H9 (cell line): ENCODE results near the gene SLC16A1. TPM values are rescaled to one million over a fixed set of nuclear protein-coding genes. Genes with fewer than 3 reads are reported as not detected.

Source experiments
- DNase-seq: peaks from one replicate; pipeline ENCODE4 v3.0.0-alpha.2; 2017
- H2AFZ ChIP-seq: one replicate; pipeline ENCODE4 v1.6.1; 2013; ENCODE audit warnings: mild to moderate bottlenecking, low read length, control low read depth, moderate library complexity
- H2AK5ac ChIP-seq: 2 replicates; pipeline ENCODE4 v1.6.1; 2013; ENCODE audit warnings: low read length, control low read depth, mixed read lengths; ENCODE audit not compliant: insufficient read length
- H2BK120ac ChIP-seq: one replicate; pipeline ENCODE4 v1.6.1; 2013; ENCODE audit warnings: low read depth, mild to moderate bottlenecking, low read length, control low read depth, inconsistent platforms; ENCODE audit not compliant: poor library complexity, severe bottlenecking
- H2BK12ac ChIP-seq: 2 replicates; pipeline ENCODE4 v1.6.1; 2013; ENCODE audit warnings: low read length, control low read depth, mixed read lengths, low read depth; ENCODE audit not compliant: insufficient read length
- H2BK15ac ChIP-seq: 2 replicates; pipeline ENCODE4 v1.6.1; 2013; ENCODE audit warnings: low read depth, low read length, control low read depth
- H2BK20ac ChIP-seq: one replicate; pipeline ENCODE4 v1.6.1; 2013; ENCODE audit warnings: low read depth, mild to moderate bottlenecking, low read length, control low read depth, inconsistent platforms; ENCODE audit not compliant: poor library complexity, severe bottlenecking
- H2BK5ac ChIP-seq: 2 replicates; pipeline ENCODE4 v1.6.1; 2013; ENCODE audit warnings: low read length, control low read depth, mixed read lengths; ENCODE audit not compliant: insufficient read length
- H3K14ac ChIP-seq: 2 replicates; pipeline ENCODE4 v1.6.1; 2013; ENCODE audit warnings: low read length, control low read depth; ENCODE audit not compliant: insufficient read depth
- H3K18ac ChIP-seq: 2 replicates; pipeline ENCODE4 v1.6.1; 2013; ENCODE audit warnings: low read depth, mild to moderate bottlenecking, mixed read lengths, low read length, control low read depth; ENCODE audit not compliant: insufficient read length
- H3K23ac ChIP-seq: 2 replicates; pipeline ENCODE4 v1.6.1; 2013; ENCODE audit warnings: low read length, control low read depth, mixed read lengths, low read depth; ENCODE audit not compliant: insufficient read length
- H3K23me2 ChIP-seq: 2 replicates; pipeline ENCODE4 v1.6.1; 2013; ENCODE audit warnings: low read depth, mild to moderate bottlenecking, mixed read lengths, low read length, control low read depth; ENCODE audit not compliant: insufficient read length, poor library complexity, severe bottlenecking
- H3K27ac ChIP-seq: 2 replicates; pipeline ENCODE4 v1.5.1; 2013; ENCODE audit warnings: low read length, control low read depth, mixed read lengths, low read depth; ENCODE audit not compliant: insufficient read length
- H3K27me3 ChIP-seq: 2 replicates; pipeline ENCODE4 v1.6.1; 2013; ENCODE audit warnings: low read length, control low read depth, inconsistent platforms; ENCODE audit not compliant: insufficient read depth
- H3K4ac ChIP-seq: 2 replicates; pipeline ENCODE4 v1.6.1; 2013; ENCODE audit warnings: low read depth, mild to moderate bottlenecking, control low read depth, inconsistent platforms, low read length, moderate library complexity
- H3K4me1 ChIP-seq: 2 replicates; pipeline ENCODE4 v1.6.1; 2013; ENCODE audit warnings: low read length, control low read depth, inconsistent platforms; ENCODE audit not compliant: insufficient read depth
- H3K4me2 ChIP-seq: 2 replicates; pipeline ENCODE4 v1.6.1; 2013; ENCODE audit warnings: low read length, control low read depth, mixed read lengths; ENCODE audit not compliant: insufficient read length, insufficient read depth
- H3K56ac ChIP-seq: 2 replicates; pipeline ENCODE4 v1.6.1; 2013; ENCODE audit warnings: low read depth, mild to moderate bottlenecking, mixed read lengths, low read length, control low read depth; ENCODE audit not compliant: insufficient read length
- H3K79me1 ChIP-seq: 2 replicates; pipeline ENCODE4 v1.6.1; 2013; ENCODE audit warnings: low read depth, mild to moderate bottlenecking, moderate library complexity, low read length, control low read depth, inconsistent platforms; ENCODE audit not compliant: insufficient read depth, poor library complexity, severe bottlenecking
- H3K79me2 ChIP-seq: 2 replicates; pipeline ENCODE4 v1.6.1; 2013; ENCODE audit warnings: low read length, control low read depth, inconsistent platforms; ENCODE audit not compliant: insufficient read depth
- H3K9ac ChIP-seq: 2 replicates; pipeline ENCODE4 v1.6.1; 2013; ENCODE audit warnings: low read length, control low read depth, mixed read lengths; ENCODE audit not compliant: insufficient read length; ENCODE audit errors: extremely low read depth
- H3K9me3 ChIP-seq: one replicate; pipeline ENCODE4 v1.6.1; 2013; ENCODE audit warnings: low read depth, low read length, inconsistent platforms; ENCODE audit not compliant: control insufficient read depth
- H3T11ph ChIP-seq: one replicate; pipeline ENCODE4 v1.6.1; 2013; ENCODE audit warnings: mild to moderate bottlenecking, low read length, control low read depth, inconsistent platforms
- H4K20me1 ChIP-seq: one replicate; pipeline ENCODE4 v1.6.1; 2013; ENCODE audit not compliant: control insufficient read depth, insufficient read length, insufficient read depth
- H4K5ac ChIP-seq: 2 replicates; pipeline ENCODE4 v1.6.1; 2013; ENCODE audit warnings: low read depth, mild to moderate bottlenecking, mixed read lengths, low read length, control low read depth; ENCODE audit not compliant: insufficient read length
- H4K8ac ChIP-seq: replicated peaks from 2 replicates; pipeline ENCODE4 v1.6.1; 2013; ENCODE audit warnings: low read length, control low read depth, mixed read lengths, low read depth; ENCODE audit not compliant: insufficient read length
- H4K91ac ChIP-seq: 2 replicates; pipeline ENCODE4 v1.6.1; 2013; ENCODE audit warnings: low read depth, mild to moderate bottlenecking, moderate library complexity, mixed read lengths, low read length, control low read depth; ENCODE audit not compliant: insufficient read length
- H3K27ac Mint-ChIP-seq, 3 experiments: 2 replicates in 2 of 3; 3 replicates in 1 of 3; pipeline ENCODE4 v1.8.0; 2020 to 2021; ENCODE audit warnings: mixed read lengths in 3 of 3, mild to moderate bottlenecking in 1 of 3, moderate library complexity in 1 of 3
- H3K27me3 Mint-ChIP-seq: 2 replicates; pipeline ENCODE4 v1.8.0; 2021; ENCODE audit warnings: low read depth, mild to moderate bottlenecking, moderate library complexity, mixed read lengths
- H3K36me3 Mint-ChIP-seq, 3 experiments: 2 replicates in 2 of 3; 3 replicates in 1 of 3; pipeline ENCODE4 v1.8.0; 2020 to 2021; ENCODE audit warnings: low read depth in 3 of 3, mixed read lengths in 3 of 3; ENCODE audit not compliant: insufficient read depth in 1 of 3
- H3K4me1 Mint-ChIP-seq, 2 experiments: 2 replicates each; pipeline ENCODE4 v1.8.0; 2020; ENCODE audit warnings: mixed read lengths in 2 of 2
- H3K4me3 Mint-ChIP-seq, 2 experiments: 2 replicates in 1 of 2; 3 replicates in 1 of 2; pipeline ENCODE4 v1.8.0; 2020 to 2021; ENCODE audit warnings: mild to moderate bottlenecking in 2 of 2, mixed read lengths in 2 of 2, moderate library complexity in 1 of 2
- H3K9me3 Mint-ChIP-seq, 2 experiments: 2 replicates in 1 of 2; 3 replicates in 1 of 2; pipeline ENCODE4 v1.8.0; 2020; ENCODE audit warnings: mild to moderate bottlenecking in 2 of 2, mixed read lengths in 2 of 2, moderate library complexity in 1 of 2
- WGBS: extraction: QIAGEN DNeasy Blood & Tissue Kit; methylation state at CpG from one replicate; pipeline ENCODE4 v1.1.7; 2013; ENCODE audit warnings: missing lambda C conversion rate, low lambda C conversion rate, mixed read lengths; ENCODE audit not compliant: insufficient read length; ENCODE audit errors: extremely low coverage; 5-methylcytosine and 5-hydroxymethylcytosine counted together
- total RNA-seq: library from RNA; stranded (reverse); gene quantifications from 2 replicates; pipeline ENCODE4 v1.2.1, GENCODE V29; 2021
- TF ChIP-seq, protein P1 (sequence below): fragments of 200-600 bp; sonication (generic); conservative IDR thresholded peaks from 3 replicates; pipeline ENCODE4 v1.8.0; 2021; ENCODE audit warnings: antibody characterized with exemption, mild to moderate bottlenecking

Gene SLC16A1
- total RNA-seq, 1 experiment from 2014 or later: 381 TPM

DNA sequence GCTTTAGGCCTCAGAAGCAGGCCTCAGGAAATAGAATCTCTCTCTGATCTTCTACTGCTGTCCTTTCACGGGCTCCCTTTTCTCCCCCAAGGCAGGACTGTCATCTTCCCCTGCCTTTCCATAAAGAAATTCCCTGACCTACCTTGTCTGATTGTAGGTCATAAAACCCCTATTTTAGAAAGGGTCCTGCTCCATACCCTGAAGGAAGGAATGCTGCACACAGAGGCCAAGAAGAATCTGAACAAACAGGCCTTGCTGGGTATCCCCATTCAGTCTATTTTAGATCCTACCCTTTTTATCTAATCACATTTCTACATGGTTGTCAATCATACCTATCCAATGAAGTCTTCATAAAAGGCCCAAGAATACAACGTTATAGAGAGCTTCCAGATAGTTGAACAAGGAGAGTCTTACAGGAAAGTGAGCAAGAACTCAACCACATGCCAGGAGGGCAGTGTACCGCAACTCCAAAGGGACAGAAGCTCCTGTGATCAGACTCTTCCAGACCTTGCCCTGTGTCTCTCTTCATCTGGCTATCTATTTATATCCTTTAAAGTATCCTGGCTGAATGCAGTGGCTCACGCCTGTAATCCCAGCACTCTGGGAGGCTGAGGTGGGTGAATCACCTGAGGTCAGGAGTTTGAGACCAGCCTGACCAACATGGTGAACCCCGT, 93.1 kb downstream of the SLC16A1 start:
- Histone ChIP-seq H3K79me2 (no peaks in the 10 kb centered on the region), H2BK120ac (no peak overlapping the region), H3K14ac (no peak overlapping the region), H3T11ph (no peak overlapping the region), H3K23me2 (no peaks in the 10 kb centered on the region), H3K9me3 (no peaks in the 10 kb centered on the region), H2BK15ac (no peak overlapping the region), H2BK5ac (no peak overlapping the region), H3K79me1 (no peaks in the 10 kb centered on the region), H3K4ac (no peak overlapping the region), H3K27me3 (no peaks in the 10 kb centered on the region), H2BK20ac (no peak overlapping the region), H4K8ac (no peak overlapping the region), H3K23ac (no peak overlapping the region), H3K9ac (no peak overlapping the region), H3K4me2 (no peak overlapping the region), H4K5ac (no peak overlapping the region), H2AK5ac (no peak overlapping the region), H3K18ac (no peak overlapping the region), H3K4me1 (no peaks in the 10 kb centered on the region; the same call in 1 of the 2 replicates), H3K56ac (no peak overlapping the region), H2AFZ (no peak overlapping the region), H4K20me1 (no peaks in the 10 kb centered on the region), H3K27ac (no peak overlapping the region), H2BK12ac (no peak overlapping the region), H4K91ac (no peak overlapping the region)
- Mint-ChIP-seq H3K27me3 (no peaks in the 10 kb centered on the region), H3K36me3 (peaks cover 0 to 2% (median 0%) of the 10 kb centered on the region in 3 experiments; a peak in 3 of 7 replicates), H3K27ac (peak overlapping the region in 1 of 3 experiments; percentile 58; a peak in 1 of 7 replicates), H3K4me1 (peaks cover 6 to 10% of the 10 kb centered on the region in 2 experiments), H3K4me3 (no peak overlapping the region), H3K9me3 (no peaks in the 10 kb centered on the region; a peak in 1 of 5 replicates)
- no peak for DNase-seq
- WGBS: no CpG with 5 or more reads among the region's 5 CpGs
- TF ChIP-seq, protein P1, sequence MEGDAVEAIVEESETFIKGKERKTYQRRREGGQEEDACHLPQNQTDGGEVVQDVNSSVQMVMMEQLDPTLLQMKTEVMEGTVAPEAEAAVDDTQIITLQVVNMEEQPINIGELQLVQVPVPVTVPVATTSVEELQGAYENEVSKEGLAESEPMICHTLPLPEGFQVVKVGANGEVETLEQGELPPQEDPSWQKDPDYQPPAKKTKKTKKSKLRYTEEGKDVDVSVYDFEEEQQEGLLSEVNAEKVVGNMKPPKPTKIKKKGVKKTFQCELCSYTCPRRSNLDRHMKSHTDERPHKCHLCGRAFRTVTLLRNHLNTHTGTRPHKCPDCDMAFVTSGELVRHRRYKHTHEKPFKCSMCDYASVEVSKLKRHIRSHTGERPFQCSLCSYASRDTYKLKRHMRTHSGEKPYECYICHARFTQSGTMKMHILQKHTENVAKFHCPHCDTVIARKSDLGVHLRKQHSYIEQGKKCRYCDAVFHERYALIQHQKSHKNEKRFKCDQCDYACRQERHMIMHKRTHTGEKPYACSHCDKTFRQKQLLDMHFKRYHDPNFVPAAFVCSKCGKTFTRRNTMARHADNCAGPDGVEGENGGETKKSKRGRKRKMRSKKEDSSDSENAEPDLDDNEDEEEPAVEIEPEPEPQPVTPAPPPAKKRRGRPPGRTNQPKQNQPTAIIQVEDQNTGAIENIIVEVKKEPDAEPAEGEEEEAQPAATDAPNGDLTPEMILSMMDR: no peak

Other genes starting within 250 kb of the SLC16A1 start
- gene RHOC, start 249.1 kb downstream of the SLC16A1 start, total RNA-seq: 68.9 and 78.2 TPM in 2 replicates
- 12.7 and 13.2 TPM in 2 replicates for gene PPM1J, start 240.9 kb downstream of the SLC16A1 start, total RNA-seq
- 21.2 and 23.2 TPM in 2 replicates for gene LRIG2, start 117.0 kb upstream of the SLC16A1 start, total RNA-seq